Measurements from ENCODE around the gene STUM.
A peak's percentile ranks its signal among the peaks of the same experiment; 100 is the strongest.
"Not testable (repeated sequence)": the region's sequence is repeated elsewhere in the genome, so short reads cannot be mapped to it uniquely, and the experiment has no call there.

STUM gene

DNA sequence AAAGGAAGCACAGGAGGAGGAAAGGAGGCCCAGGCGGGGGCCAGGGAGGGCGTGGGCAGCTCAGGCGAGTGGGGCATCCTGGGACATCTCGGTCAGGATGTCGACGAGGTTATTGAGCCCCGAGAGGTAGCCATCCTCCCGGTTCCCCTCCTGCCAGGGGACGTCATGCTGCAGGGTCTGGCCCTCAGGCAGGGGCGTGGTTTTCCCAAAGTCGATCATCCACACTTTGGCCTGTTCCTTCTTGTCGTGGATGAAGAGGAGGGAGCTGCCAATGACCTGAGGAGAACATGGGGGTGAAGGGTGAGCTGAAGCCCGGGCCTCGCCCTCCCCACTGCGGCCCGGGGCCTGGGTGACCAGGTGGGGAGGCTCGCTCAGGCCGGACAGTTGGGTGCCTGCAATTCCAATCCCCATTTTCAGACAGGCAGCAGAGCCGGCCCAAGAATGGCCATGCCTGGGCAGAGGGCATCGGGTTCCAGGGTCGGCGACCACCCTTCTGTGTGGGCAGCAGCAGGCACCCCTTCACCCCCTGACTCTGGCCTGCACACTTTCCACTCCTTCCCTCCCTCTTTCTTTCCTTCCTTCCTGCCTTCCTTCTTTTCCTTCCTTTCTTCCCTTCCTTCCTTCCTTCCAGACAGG lies 86.2 kb downstream of the STUM start:
- Histone ChIP-seq H3K4me1 (ENCODE audit: control insufficient read depth in 5 of 5, insufficient read depth in 5 of 5, low read length in 5 of 5) (peaks cover 5 to 57% (median 22%) of the 10 kb centered on the region in 5 donors), H3K9me3 (ENCODE audit: control insufficient read depth in 5 of 5, low read length in 5 of 5) (no peaks in the 10 kb centered on the region), H3K36me3 (ENCODE audit: control insufficient read depth in 5 of 5, insufficient read depth in 5 of 5, low read length in 5 of 5) (peaks cover 0 to 67% (median 52%) of the 10 kb centered on the region in 5 donors), H3K27ac (ENCODE audit: low read depth, low read length) (no peak overlapping the region), H3K9ac (ENCODE audit: low read length in 5 of 5) (no peak overlapping the region), H3K27me3 (ENCODE audit: control insufficient read depth in 5 of 5, insufficient read depth in 4 of 5, low read length in 5 of 5) (no peaks in the 10 kb centered on the region), H3K4me3 (ENCODE audit: low read depth in 1 of 5, low read length in 5 of 5) (no peak overlapping the region)

DNA sequence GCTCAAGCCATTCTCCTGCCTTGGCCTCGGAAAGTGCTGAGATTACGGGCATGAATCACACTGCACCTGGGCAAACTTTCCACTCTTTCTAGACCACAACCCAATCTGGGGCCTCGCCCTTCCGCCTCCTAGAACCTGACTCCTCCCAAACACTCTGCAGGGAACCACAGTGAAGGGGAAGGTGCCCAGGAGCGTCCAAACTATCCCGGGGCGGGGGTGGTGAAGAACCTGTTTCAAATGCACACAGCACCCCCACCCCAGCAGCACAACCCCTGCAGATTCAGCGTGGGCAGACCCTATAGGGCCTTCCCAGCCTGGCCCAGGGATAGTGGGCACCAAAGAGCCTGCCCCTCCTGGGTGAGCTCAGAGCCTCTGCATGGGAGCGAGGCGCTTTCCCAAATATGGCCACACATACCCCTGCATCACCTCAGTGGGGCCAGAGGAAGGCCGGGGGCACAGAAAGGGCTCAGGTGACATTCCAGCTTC lies 86.9 kb downstream of the STUM start:
- H3K4me3 ChIP-seq (ENCODE audit: low read depth in 1 of 5, low read length in 5 of 5): no peak overlapping the region
- H3K36me3 ChIP-seq (ENCODE audit: control insufficient read depth in 5 of 5, insufficient read depth in 5 of 5, low read length in 5 of 5): peaks cover 0 to 69% (median 52%) of the 10 kb centered on the region in 5 donors
- no peaks in the 10 kb centered on the region for H3K27me3 ChIP-seq (ENCODE audit: control insufficient read depth in 5 of 5, insufficient read depth in 4 of 5, low read length in 5 of 5)
- H3K4me1 ChIP-seq (ENCODE audit: control insufficient read depth in 5 of 5, insufficient read depth in 5 of 5, low read length in 5 of 5): peaks cover 5 to 60% (median 22%) of the 10 kb centered on the region in 5 donors
- no peaks in the 10 kb centered on the region for H3K9me3 ChIP-seq (ENCODE audit: control insufficient read depth in 5 of 5, low read length in 5 of 5)
- peak overlapping the region in 1 of 5 donors; percentile 29 for H3K9ac ChIP-seq (ENCODE audit: low read length in 5 of 5)
- no peak overlapping the region for H3K27ac ChIP-seq (ENCODE audit: low read depth, low read length)

DNA sequence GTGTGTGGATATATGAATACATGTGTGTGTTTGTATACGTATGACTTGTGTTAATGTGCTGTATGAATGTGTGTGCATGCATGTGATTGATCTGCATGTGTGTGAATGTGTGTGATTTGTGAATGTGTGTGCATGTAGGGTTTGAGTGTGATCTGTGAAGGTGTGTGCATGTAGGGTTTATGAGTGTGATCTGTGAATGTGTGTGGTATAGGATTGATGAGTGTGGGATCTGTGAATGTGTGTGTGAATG lies 88.2 kb downstream of the STUM start:
- Histone ChIP-seq H3K9me3 (ENCODE audit: control insufficient read depth in 5 of 5, low read length in 5 of 5) (no peaks in the 10 kb centered on the region), H3K9ac (ENCODE audit: low read length in 5 of 5) (no peak overlapping the region), H3K4me1 (ENCODE audit: control insufficient read depth in 5 of 5, insufficient read depth in 5 of 5, low read length in 5 of 5) (peaks cover 5 to 71% (median 22%) of the 10 kb centered on the region in 5 donors), H3K4me3 (ENCODE audit: low read depth in 1 of 5, low read length in 5 of 5) (no peak overlapping the region), H3K27ac (ENCODE audit: low read depth, low read length) (no peak overlapping the region), H3K36me3 (ENCODE audit: control insufficient read depth in 5 of 5, insufficient read depth in 5 of 5, low read length in 5 of 5) (peaks cover 0 to 78% (median 62%) of the 10 kb centered on the region in 5 donors), H3K27me3 (ENCODE audit: control insufficient read depth in 5 of 5, insufficient read depth in 4 of 5, low read length in 5 of 5) (no peaks in the 10 kb centered on the region)

DNA sequence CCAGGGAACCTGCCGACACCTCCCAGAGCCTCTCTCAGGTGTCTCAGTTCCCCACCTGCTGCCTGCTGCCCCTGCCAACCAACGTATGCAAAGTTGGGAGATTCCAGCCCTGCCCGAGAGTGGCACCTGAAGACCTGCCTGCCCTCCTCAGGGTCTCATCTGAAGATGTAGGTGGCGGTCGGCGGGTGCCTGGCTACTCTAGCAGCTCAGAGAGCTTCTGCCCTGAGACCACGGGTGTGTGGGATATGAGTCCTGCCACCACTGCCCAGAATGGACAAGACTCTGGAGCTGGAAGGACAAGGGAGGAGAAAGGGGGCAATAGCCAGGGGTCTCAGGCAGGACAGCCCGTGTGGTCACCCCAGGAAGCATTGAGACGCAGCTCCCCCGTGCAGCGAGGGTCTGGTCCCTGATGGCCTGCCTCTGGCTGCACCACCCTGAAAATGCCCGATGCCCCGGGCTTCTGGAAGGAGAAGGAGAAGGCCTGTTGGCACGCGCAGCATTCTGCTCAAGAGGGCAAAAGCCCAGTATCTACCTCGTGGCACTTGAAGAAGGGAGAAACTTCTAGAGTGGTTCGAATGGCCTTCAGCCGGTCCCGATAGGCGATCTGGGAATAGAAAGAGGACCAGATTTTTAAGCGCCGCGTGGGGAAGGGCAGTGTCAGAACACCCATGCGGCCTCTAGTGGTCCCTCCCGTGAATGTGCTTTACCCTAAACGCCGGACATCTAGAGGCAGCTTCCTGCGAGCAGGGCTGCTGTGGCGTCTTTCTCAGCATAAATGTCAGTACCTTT lies 88.8 kb downstream of the STUM start:
- H3K9me3 ChIP-seq (ENCODE audit: control insufficient read depth in 5 of 5, low read length in 5 of 5): no peaks in the 10 kb centered on the region
- H3K27ac ChIP-seq (ENCODE audit: low read depth, low read length): no peak overlapping the region
- H3K9ac ChIP-seq (ENCODE audit: low read length in 5 of 5): no peak overlapping the region
- H3K36me3 ChIP-seq (ENCODE audit: control insufficient read depth in 5 of 5, insufficient read depth in 5 of 5, low read length in 5 of 5): peaks cover 0 to 80% (median 63%) of the 10 kb centered on the region in 5 donors
- peaks cover 5 to 67% (median 22%) of the 10 kb centered on the region in 5 donors for H3K4me1 ChIP-seq (ENCODE audit: control insufficient read depth in 5 of 5, insufficient read depth in 5 of 5, low read length in 5 of 5)
- no peaks in the 10 kb centered on the region for H3K27me3 ChIP-seq (ENCODE audit: control insufficient read depth in 5 of 5, insufficient read depth in 4 of 5, low read length in 5 of 5)
- no peak overlapping the region for H3K4me3 ChIP-seq (ENCODE audit: low read depth in 1 of 5, low read length in 5 of 5)

DNA sequence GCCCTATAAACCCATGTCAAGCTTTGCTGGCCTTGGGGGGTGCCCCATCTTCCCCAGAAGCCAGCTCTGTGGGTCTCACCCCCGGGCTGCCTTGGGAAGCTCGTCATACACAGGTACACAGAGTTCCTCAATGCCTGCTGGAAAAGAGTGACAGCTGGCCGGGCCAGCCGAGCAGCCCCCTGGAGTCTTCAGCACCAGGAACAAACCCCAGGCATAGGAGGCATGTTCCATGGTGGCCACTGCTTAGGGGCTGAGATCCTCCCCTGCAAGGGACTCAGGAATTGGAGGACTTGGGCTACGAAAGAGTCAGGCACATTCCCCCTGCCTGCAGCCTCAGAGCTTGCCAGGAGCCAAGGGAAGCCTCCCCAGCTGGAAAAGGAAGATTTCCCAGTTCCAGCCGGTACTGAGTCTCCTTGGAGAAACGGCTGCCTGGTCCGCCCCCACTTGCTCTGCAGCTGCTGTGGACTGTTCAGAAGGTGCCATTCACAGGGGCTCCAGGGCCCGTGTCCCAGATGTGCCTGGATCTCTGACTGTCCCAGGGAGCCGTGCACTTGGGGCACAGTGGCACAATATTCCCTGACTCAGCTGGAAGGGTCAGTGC lies 89.5 kb downstream of the STUM start:
- H3K4me1 ChIP-seq (ENCODE audit: control insufficient read depth in 5 of 5, insufficient read depth in 5 of 5, low read length in 5 of 5): peaks cover 5 to 62% (median 22%) of the 10 kb centered on the region in 5 donors
- peaks cover 0 to 82% (median 65%) of the 10 kb centered on the region in 5 donors for H3K36me3 ChIP-seq (ENCODE audit: control insufficient read depth in 5 of 5, insufficient read depth in 5 of 5, low read length in 5 of 5)
- H3K27me3 ChIP-seq (ENCODE audit: control insufficient read depth in 5 of 5, insufficient read depth in 4 of 5, low read length in 5 of 5): no peaks in the 10 kb centered on the region
- no peak overlapping the region for H3K4me3 ChIP-seq (ENCODE audit: low read depth in 1 of 5, low read length in 5 of 5)
- no peak overlapping the region for H3K27ac ChIP-seq (ENCODE audit: low read depth, low read length)
- H3K9me3 ChIP-seq (ENCODE audit: control insufficient read depth in 5 of 5, low read length in 5 of 5): no peaks in the 10 kb centered on the region
- peak overlapping the region in 1 of 5 donors; percentile 8 for H3K9ac ChIP-seq (ENCODE audit: low read length in 5 of 5)

DNA sequence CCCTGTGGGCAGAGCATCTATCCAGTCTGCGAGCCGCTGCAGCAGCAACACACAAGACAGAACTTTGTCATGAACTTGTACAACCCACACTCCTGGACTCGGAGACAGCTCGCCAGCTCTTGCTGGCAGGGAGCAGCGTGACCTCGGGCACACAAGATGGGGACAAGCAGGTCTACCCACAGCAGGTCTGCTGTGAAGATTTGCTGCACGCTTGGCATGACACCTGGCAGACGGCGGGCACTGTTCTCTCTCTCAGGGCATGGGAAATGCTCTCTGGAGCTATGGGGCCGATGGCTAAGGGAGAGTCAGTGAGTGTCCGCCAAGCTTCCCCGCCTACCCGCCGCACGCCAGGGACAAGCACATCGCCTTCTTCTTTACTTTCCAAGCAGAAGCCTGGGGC lies 90.0 kb downstream of the STUM start:
- Histone ChIP-seq H3K4me3 (ENCODE audit: low read depth in 1 of 5, low read length in 5 of 5) (no peak overlapping the region), H3K9ac (ENCODE audit: low read length in 5 of 5) (no peak overlapping the region), H3K36me3 (ENCODE audit: control insufficient read depth in 5 of 5, insufficient read depth in 5 of 5, low read length in 5 of 5) (peaks cover 0 to 81% (median 62%) of the 10 kb centered on the region in 5 donors), H3K4me1 (ENCODE audit: control insufficient read depth in 5 of 5, insufficient read depth in 5 of 5, low read length in 5 of 5) (peaks cover 3 to 62% (median 24%) of the 10 kb centered on the region in 5 donors), H3K27ac (ENCODE audit: low read depth, low read length) (no peak overlapping the region), H3K9me3 (ENCODE audit: control insufficient read depth in 5 of 5, low read length in 5 of 5) (no peaks in the 10 kb centered on the region), H3K27me3 (ENCODE audit: control insufficient read depth in 5 of 5, insufficient read depth in 4 of 5, low read length in 5 of 5) (no peaks in the 10 kb centered on the region)

DNA sequence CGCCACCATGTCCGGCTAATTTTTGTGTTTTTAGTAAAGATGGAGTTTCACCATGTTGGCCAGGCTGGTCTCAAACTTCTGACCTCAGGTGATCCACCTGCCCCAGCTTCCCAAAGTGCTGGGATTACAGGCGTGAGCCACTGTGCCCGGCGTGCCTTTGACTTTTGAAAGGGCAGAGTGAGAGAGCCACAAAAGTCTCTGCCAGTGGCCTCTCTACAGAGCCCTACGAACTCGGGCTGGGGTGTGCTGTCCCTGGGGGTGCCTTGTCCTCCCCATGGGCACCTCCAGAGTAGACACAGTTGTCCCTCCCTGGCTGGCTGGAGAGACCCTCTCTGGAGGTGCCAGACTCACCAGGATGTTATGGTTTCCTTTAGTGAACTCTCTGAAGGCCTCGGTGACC lies 90.6 kb downstream of the STUM start:
- H3K36me3 ChIP-seq (ENCODE audit: control insufficient read depth in 5 of 5, insufficient read depth in 5 of 5, low read length in 5 of 5): peaks cover 0 to 83% (median 67%) of the 10 kb centered on the region in 5 donors
- not testable (repeated sequence) for H3K4me3 ChIP-seq (ENCODE audit: low read depth in 1 of 5, low read length in 5 of 5); H3K9ac ChIP-seq (ENCODE audit: low read length in 5 of 5); H3K27ac ChIP-seq (ENCODE audit: low read depth, low read length); H3K9me3 ChIP-seq (ENCODE audit: control insufficient read depth in 5 of 5, low read length in 5 of 5); H3K27me3 ChIP-seq (ENCODE audit: control insufficient read depth in 5 of 5, insufficient read depth in 4 of 5, low read length in 5 of 5)
- H3K4me1 ChIP-seq (ENCODE audit: control insufficient read depth in 5 of 5, insufficient read depth in 5 of 5, low read length in 5 of 5): peaks cover 2 to 62% (median 21%) of the 10 kb centered on the region in 5 donors

DNA sequence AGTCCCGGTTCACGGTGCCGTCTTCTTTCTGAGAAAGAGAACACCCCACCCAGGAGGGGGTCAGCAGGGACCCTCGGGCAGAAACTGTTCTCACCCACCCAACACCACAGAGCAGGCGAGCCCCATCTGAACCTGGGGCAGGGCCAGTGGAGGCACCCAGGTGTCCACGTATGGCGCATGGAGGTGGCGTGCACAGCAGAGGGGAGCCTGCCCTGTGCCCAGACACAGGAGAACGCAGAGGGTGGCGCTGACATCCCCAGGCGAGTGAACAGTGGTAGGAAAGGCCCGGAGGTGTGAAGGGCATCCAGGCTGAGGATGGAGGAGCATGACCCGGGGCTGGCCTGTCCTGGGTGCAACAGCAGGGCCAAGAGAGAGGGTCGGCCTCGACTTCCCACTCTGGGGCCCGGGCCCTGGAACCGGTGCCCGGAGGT lies 91.1 kb downstream of the STUM start:
- Histone ChIP-seq H3K4me1 (ENCODE audit: control insufficient read depth in 5 of 5, insufficient read depth in 5 of 5, low read length in 5 of 5) (peaks cover 2 to 61% (median 21%) of the 10 kb centered on the region in 5 donors), H3K27ac (ENCODE audit: low read depth, low read length) (no peak overlapping the region), H3K36me3 (ENCODE audit: control insufficient read depth in 5 of 5, insufficient read depth in 5 of 5, low read length in 5 of 5) (peaks cover 0 to 82% (median 65%) of the 10 kb centered on the region in 5 donors), H3K4me3 (ENCODE audit: low read depth in 1 of 5, low read length in 5 of 5) (no peak overlapping the region), H3K27me3 (ENCODE audit: control insufficient read depth in 5 of 5, insufficient read depth in 4 of 5, low read length in 5 of 5) (no peaks in the 10 kb centered on the region), H3K9me3 (ENCODE audit: control insufficient read depth in 5 of 5, low read length in 5 of 5) (no peaks in the 10 kb centered on the region), H3K9ac (ENCODE audit: low read length in 5 of 5) (no peak overlapping the region)

DNA sequence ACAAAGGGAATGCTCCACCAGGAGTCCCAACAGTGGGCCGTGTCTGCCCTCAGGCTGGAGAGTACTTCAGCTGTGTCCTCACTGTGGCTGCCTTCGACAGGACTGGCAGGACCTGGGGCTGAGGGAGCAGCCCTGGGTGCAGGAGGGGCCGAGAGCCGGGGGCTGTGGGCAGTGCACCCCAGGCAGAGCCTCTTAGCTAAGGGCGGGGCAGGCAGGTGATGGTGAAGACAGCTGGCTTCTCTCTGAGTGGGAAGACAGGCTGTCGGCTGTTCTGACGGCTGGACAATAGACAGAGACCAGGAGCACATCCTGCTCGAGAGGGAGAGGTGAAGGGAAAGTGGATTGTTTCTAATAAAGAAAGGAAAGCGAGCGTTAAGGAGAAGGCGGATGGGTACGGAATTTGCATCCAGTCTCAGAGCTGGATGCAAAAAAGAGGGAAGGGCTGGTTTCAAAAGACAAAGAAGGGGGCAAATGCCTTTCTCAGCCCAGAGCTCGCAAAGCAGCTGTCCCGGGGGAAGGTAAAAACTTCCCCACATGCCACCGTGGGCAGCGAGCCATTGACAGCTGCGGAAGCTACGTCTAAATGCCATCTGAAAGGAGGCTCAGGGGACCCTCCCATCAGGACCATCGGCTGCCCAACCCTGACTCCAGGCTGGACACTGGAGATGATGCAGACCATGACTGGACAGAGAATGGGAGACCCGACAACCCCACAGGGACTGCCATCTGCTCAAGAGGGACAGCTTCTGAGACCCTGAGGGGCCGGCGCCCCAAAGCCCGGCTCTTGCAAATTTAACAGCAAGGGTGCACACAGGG lies 92.0 kb downstream of the STUM start:
- Histone ChIP-seq H3K36me3 (ENCODE audit: control insufficient read depth in 5 of 5, insufficient read depth in 5 of 5, low read length in 5 of 5) (peaks cover 0 to 91% (median 68%) of the 10 kb centered on the region in 5 donors), H3K9me3 (ENCODE audit: control insufficient read depth in 5 of 5, low read length in 5 of 5) (no peaks in the 10 kb centered on the region), H3K4me3 (ENCODE audit: low read depth in 1 of 5, low read length in 5 of 5) (no peak overlapping the region), H3K4me1 (ENCODE audit: control insufficient read depth in 5 of 5, insufficient read depth in 5 of 5, low read length in 5 of 5) (peaks cover 2 to 61% (median 21%) of the 10 kb centered on the region in 5 donors), H3K9ac (ENCODE audit: low read length in 5 of 5) (no peak overlapping the region), H3K27ac (ENCODE audit: low read depth, low read length) (no peak overlapping the region), H3K27me3 (ENCODE audit: control insufficient read depth in 5 of 5, insufficient read depth in 4 of 5, low read length in 5 of 5) (no peaks in the 10 kb centered on the region)
